Fibroblast of skin of left biceps (primary cell): ENCODE data around the gene LMF1.
"Not testable (repeated sequence)": the region's sequence is repeated elsewhere in the genome, so short reads cannot be mapped to it uniquely, and the experiment has no call there.

Source experiments
- DNase-seq, 2 experiments: peaks; one replicate each; pipeline ENCODE4 v3.0.0-alpha.2; 2013; ENCODE audit warnings: low read depth in 2 of 2

LMF1 gene

GRCh38 chr16:970386-970765, 408 bp downstream of the LMF1 start:
- no peak for DNase-seq

GRCh38 chr16:969508-970385, 1.0 kb downstream of the LMF1 start:
- no peak for DNase-seq

- no peak for DNase-seq
Measured at GRCh38 chr16:968620-969019, 2.2 kb downstream of the LMF1 start.

- no peak for DNase-seq
Measured at GRCh38 chr16:967546-968295, 3.1 kb downstream of the LMF1 start.

GRCh38 chr16:967077-967541, 3.7 kb downstream of the LMF1 start:
- no peak for DNase-seq

- DNase-seq, result no peak
Measured at GRCh38 chr16:966505-966904, 4.3 kb downstream of the LMF1 start.

- DNase-seq, result no peak
Measured at GRCh38 chr16:966035-966434, 4.7 kb downstream of the LMF1 start.

- DNase-seq, result no peak
Measured at GRCh38 chr16:965487-965886, 5.3 kb downstream of the LMF1 start.

GRCh38 chr16:965036-965395, 5.8 kb downstream of the LMF1 start:
- no peak for DNase-seq

GRCh38 chr16:964356-965035, 6.3 kb downstream of the LMF1 start:
- DNase-seq, result no peak

- no peak for DNase-seq
Measured at GRCh38 chr16:963913-964312, 6.9 kb downstream of the LMF1 start.

- DNase-seq, result no peak
Measured at GRCh38 chr16:962901-963814, 7.6 kb downstream of the LMF1 start.

GRCh38 chr16:962366-962765, 8.4 kb downstream of the LMF1 start:
- no peak for DNase-seq

GRCh38 chr16:959232-960040, 11.3 kb downstream of the LMF1 start:
- no peak for DNase-seq

GRCh38 chr16:955766-956165, 15.0 kb downstream of the LMF1 start:
- not testable (repeated sequence) for DNase-seq

- not testable (repeated sequence) for DNase-seq
Measured at GRCh38 chr16:953818-954217, 17.0 kb downstream of the LMF1 start.

GRCh38 chr16:952321-952720, 18.5 kb downstream of the LMF1 start:
- no peak for DNase-seq

GRCh38 chr16:951660-952301, 19.0 kb downstream of the LMF1 start:
- no peak for DNase-seq

- not testable (repeated sequence) for DNase-seq
Measured at GRCh38 chr16:950733-951573, 19.8 kb downstream of the LMF1 start.
